Glutamatergic neuron (in vitro differentiated cells): ENCODE data around the gene RARB. TPM values are rescaled to one million over a fixed set of nuclear protein-coding genes. Genes with fewer than 3 reads are reported as not detected.

Experiments
- DNase-seq: peaks from one replicate; pipeline ENCODE4 v3.0.0; 2022
- H3K27ac Mint-ChIP-seq: one replicate; pipeline ENCODE4 v1.8.0; 2020; ENCODE audit warnings: mild to moderate bottlenecking, mixed read lengths, inconsistent platforms; ENCODE audit not compliant: unreplicated experiment
- H3K27me3 Mint-ChIP-seq: one replicate; pipeline ENCODE4 v1.8.0; 2020; ENCODE audit warnings: mild to moderate bottlenecking, moderate library complexity, mixed read lengths, inconsistent platforms; ENCODE audit not compliant: unreplicated experiment
- H3K36me3 Mint-ChIP-seq: one replicate; pipeline ENCODE4 v1.8.0; 2020; ENCODE audit warnings: mild to moderate bottlenecking, mixed read lengths, inconsistent platforms; ENCODE audit not compliant: unreplicated experiment
- H3K4me1 Mint-ChIP-seq: one replicate; pipeline ENCODE4 v1.8.0; 2020; ENCODE audit warnings: mild to moderate bottlenecking, low read depth, mixed read lengths, inconsistent platforms; ENCODE audit not compliant: unreplicated experiment
- H3K4me3 Mint-ChIP-seq: one replicate; pipeline ENCODE4 v1.8.0; 2020; ENCODE audit warnings: mild to moderate bottlenecking, mixed read lengths, inconsistent platforms; ENCODE audit not compliant: unreplicated experiment
- H3K9me3 Mint-ChIP-seq: one replicate; pipeline ENCODE4 v1.8.0; 2020; ENCODE audit warnings: mild to moderate bottlenecking, moderate library complexity, mixed read lengths, inconsistent platforms; ENCODE audit not compliant: unreplicated experiment
- total RNA-seq: library from RNA; stranded (reverse); fragmentation: NEBNext Ultra II Directional; extraction: Animal tissue kit (Norgen Biotek cat#: 25700); gene quantifications from one replicate; pipeline ENCODE4 v1.2.1, GENCODE V29; 2021; ENCODE audit not compliant: unreplicated experiment
- TF ChIP-seq, protein P1 (sequence below): fragments of 200-600 bp; sonication (generic); IDR thresholded peaks from one replicate; pipeline ENCODE4 v1.5.0; 2021; ENCODE audit not compliant: partially characterized antibody, unreplicated experiment

The RARB gene
- total RNA-seq, 1 donor from 2014 or later: 1.2 TPM

DNA sequence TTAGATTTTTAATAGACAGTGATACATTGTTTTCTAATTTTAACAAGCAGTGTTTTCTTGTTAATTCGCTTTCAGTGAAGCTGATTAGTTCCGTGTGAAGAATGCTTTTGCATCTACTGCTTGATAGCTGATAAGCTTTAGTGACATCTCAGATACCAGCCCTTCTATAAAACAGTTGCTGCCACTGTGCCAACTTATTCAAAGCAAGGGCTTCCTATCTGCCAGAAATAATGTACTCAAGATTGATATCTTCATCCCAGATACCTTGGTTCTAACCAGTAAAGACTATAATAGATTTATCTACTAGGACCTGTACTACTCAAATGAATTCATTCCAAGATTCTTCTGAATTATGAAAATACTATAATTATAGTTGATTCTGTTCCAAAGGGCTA, 30.4 kb downstream of the RARB start:
- TF ChIP-seq, protein P1, sequence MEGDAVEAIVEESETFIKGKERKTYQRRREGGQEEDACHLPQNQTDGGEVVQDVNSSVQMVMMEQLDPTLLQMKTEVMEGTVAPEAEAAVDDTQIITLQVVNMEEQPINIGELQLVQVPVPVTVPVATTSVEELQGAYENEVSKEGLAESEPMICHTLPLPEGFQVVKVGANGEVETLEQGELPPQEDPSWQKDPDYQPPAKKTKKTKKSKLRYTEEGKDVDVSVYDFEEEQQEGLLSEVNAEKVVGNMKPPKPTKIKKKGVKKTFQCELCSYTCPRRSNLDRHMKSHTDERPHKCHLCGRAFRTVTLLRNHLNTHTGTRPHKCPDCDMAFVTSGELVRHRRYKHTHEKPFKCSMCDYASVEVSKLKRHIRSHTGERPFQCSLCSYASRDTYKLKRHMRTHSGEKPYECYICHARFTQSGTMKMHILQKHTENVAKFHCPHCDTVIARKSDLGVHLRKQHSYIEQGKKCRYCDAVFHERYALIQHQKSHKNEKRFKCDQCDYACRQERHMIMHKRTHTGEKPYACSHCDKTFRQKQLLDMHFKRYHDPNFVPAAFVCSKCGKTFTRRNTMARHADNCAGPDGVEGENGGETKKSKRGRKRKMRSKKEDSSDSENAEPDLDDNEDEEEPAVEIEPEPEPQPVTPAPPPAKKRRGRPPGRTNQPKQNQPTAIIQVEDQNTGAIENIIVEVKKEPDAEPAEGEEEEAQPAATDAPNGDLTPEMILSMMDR: no peak
- Mint-ChIP-seq H3K36me3 (no peaks in the 10 kb centered on the region), H3K4me1 (peaks cover 39% of the 10 kb centered on the region), H3K27me3 (peaks cover 2% of the 10 kb centered on the region), H3K9me3 (peaks cover 4% of the 10 kb centered on the region), H3K4me3 (no peak overlapping the region), H3K27ac (no peak overlapping the region)
- DNase-seq: no peak

- H3K4me3 Mint-ChIP-seq: no peak overlapping the region
- no peak for DNase-seq
- peaks cover 18% of the 10 kb centered on the region for H3K4me1 Mint-ChIP-seq
- H3K27ac Mint-ChIP-seq: no peak overlapping the region
- H3K9me3 Mint-ChIP-seq: no peaks in the 10 kb centered on the region
- H3K36me3 Mint-ChIP-seq: no peaks in the 10 kb centered on the region
- TF ChIP-seq, protein P1: no peak
- no peaks in the 10 kb centered on the region for H3K27me3 Mint-ChIP-seq
Measured at GRCh38 chr3:25460751-25461150, 32.7 kb downstream of the RARB start.

GRCh38 chr3:25461946-25462345, 33.9 kb downstream of the RARB start:
- Mint-ChIP-seq H3K9me3 (no peaks in the 10 kb centered on the region), H3K4me3 (no peak overlapping the region), H3K36me3 (no peaks in the 10 kb centered on the region), H3K4me1 (peaks cover 11% of the 10 kb centered on the region), H3K27ac (no peak overlapping the region), H3K27me3 (no peaks in the 10 kb centered on the region)
- DNase-seq: no peak
- TF ChIP-seq, protein P1: no peak

- no peaks in the 10 kb centered on the region for H3K27me3 Mint-ChIP-seq
- no peak overlapping the region for H3K4me3 Mint-ChIP-seq
- no peak for DNase-seq
- peaks cover 6% of the 10 kb centered on the region for H3K4me1 Mint-ChIP-seq
- TF ChIP-seq, protein P1: no peak
- no peaks in the 10 kb centered on the region for H3K9me3 Mint-ChIP-seq
- no peak overlapping the region for H3K27ac Mint-ChIP-seq
- H3K36me3 Mint-ChIP-seq: no peaks in the 10 kb centered on the region
Measured at GRCh38 chr3:25462495-25462894, 34.4 kb downstream of the RARB start.

DNA sequence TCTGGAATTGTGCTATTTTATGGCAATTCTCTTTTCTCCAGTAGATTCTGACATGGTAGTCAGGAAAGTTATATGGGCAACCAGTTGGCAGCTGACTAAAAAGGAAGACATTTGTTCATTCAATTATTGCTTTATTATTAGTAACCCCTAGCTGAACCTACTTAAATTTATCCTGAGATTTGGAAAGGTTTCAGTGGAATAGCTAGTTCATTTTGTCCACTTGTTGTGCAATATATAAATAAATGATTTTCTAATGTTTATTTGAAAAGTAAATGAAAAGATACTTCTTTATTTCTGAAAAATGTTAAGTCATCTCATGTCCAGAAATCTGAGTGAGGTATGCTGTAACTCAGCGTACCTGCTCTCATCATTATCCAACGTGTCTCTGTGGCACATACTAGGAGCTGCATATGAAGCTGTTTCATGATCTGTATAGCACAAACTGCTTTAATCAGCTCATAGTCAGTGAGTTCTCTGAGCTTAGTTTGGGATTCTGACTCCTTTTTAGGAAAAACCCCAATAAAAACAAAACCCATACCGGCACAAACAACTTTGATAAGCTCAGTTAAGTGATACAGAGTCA, 35.9 kb downstream of the RARB start:
- H3K4me3 Mint-ChIP-seq: no peak overlapping the region
- peaks cover 7% of the 10 kb centered on the region for H3K4me1 Mint-ChIP-seq
- H3K36me3 Mint-ChIP-seq: no peaks in the 10 kb centered on the region
- H3K27ac Mint-ChIP-seq: no peak overlapping the region
- no peaks in the 10 kb centered on the region for H3K9me3 Mint-ChIP-seq
- TF ChIP-seq, protein P1: no peak
- no peaks in the 10 kb centered on the region for H3K27me3 Mint-ChIP-seq
- DNase-seq: no peak
